HK-2 (cell line): ENCODE results near the gene PXMP4.
A peak's percentile ranks its signal among the peaks of the same experiment; 100 is the strongest.

Source experiments
- DNase-seq: peaks from one replicate; pipeline ENCODE4 v3.0.0-alpha.2; 2018; ENCODE audit not compliant: unreplicated experiment

The PXMP4 gene

GRCh38 chr20:33656010-33656782 lies 63.9 kb downstream of the PXMP4 start:
- DNase-seq, result no peak

- DNase-seq, result no peak
Observed at GRCh38 chr20:33655164-33655563, 64.9 kb downstream of the PXMP4 start.

- DNase-seq, result no peak
Observed at GRCh38 chr20:33654680-33655161, 65.4 kb downstream of the PXMP4 start.

- DNase-seq, result no peak
Observed at GRCh38 chr20:33653900-33654596, 66.1 kb downstream of the PXMP4 start.

- peak; percentile 81 for DNase-seq
Observed at GRCh38 chr20:33653218-33653899, 66.8 kb downstream of the PXMP4 start.
